NT2/D1 (cell line): ENCODE measurements around the gene XRCC4.

Source experiments
- YY1 ChIP-seq: IDR thresholded peaks from 2 replicates; pipeline ENCODE4 v1.6.1; 2011; ENCODE audit not compliant: insufficient read length, insufficient read depth
- ZNF274 ChIP-seq: IDR thresholded peaks from 2 replicates; pipeline ENCODE4 v1.6.1; 2011; ENCODE audit warnings: mild to moderate bottlenecking, low read depth, low read length

GRCh38 chr5:83184534-83184933 lies 107.2 kb downstream of the XRCC4 start:
- no peak for TF ChIP-seq YY1
- TF ChIP-seq ZNF274, result no peak
